Upper lobe of left lung (tissue), 4 donors: ENCODE results near the gene SFT2D1.

Experiments
- EP300 ChIP-seq, 4 donors: sonication (generic); formaldehyde crosslinking; IDR thresholded peaks; one replicate each; pipeline ENCODE4 v1.5.1; 2017; ENCODE audit warnings: antibody characterized with exemption in 4 of 4, control low read depth in 2 of 4
- POLR2A ChIP-seq, 4 donors: fragments of 450-650 bp; IDR thresholded peaks; one replicate each; pipeline ENCODE4 v1.5.1; 2016 to 2017; ENCODE audit warnings: antibody characterized with exemption in 4 of 4, mild to moderate bottlenecking in 2 of 4
- TF ChIP-seq, protein P1 (sequence below), 6 experiments: fragments of 450-650 bp in 4 of 6; fragments of 200-600 bp in 2 of 6; sonication (generic) in 2 of 6; IDR thresholded peaks; one replicate each; pipeline ENCODE4 v1.5.1; 2016 to 2019; ENCODE audit warnings: antibody characterized with exemption in 6 of 6

DNA sequence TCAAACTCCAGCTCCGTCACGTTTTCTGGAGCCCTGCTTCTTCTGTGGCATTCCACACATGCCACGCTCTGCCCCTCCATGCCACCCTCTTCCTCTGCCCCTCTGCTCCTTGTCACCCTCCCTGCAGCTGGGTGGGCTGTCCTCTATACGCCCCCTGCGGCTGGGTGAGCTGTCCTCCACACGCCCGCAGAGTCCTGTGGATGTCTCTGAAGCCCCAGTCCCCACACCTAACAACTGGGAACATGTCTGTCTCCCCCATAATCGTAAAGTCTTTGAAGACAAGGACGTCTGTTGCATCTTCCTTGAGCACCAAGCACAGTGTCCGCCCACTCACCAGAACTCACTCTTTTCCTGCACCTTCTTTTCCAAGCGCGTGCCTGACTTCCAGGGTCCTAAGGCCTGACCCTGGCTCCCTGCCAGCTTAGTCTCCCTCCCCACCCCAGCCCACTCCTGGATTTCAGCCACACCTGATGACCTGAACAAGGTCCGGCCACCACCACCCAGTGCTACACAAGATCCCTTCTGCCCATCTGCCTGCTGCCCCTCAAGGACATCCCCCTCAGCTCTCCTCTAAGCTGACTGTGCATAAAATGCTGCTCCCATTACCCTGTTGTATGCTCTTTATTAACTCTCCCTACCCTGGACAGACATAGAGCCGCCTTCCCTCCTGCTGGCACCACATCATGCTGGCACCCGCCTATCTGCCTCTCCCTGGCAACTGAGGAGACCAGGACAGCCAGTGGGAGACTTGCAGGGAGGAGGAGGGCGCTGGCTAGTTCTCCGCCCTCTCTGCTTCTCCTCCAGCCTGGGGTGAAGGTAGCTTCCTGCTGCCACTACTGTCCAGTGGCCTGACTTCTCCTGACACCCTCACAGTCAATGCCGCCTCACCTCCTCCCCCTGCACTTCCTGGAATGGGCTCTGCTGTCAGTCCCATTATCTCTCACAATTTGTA lies 23.4 kb downstream of the SFT2D1 start:
- TF ChIP-seq, protein P1, sequence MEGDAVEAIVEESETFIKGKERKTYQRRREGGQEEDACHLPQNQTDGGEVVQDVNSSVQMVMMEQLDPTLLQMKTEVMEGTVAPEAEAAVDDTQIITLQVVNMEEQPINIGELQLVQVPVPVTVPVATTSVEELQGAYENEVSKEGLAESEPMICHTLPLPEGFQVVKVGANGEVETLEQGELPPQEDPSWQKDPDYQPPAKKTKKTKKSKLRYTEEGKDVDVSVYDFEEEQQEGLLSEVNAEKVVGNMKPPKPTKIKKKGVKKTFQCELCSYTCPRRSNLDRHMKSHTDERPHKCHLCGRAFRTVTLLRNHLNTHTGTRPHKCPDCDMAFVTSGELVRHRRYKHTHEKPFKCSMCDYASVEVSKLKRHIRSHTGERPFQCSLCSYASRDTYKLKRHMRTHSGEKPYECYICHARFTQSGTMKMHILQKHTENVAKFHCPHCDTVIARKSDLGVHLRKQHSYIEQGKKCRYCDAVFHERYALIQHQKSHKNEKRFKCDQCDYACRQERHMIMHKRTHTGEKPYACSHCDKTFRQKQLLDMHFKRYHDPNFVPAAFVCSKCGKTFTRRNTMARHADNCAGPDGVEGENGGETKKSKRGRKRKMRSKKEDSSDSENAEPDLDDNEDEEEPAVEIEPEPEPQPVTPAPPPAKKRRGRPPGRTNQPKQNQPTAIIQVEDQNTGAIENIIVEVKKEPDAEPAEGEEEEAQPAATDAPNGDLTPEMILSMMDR (IDR thresholded peaks at IDR 0.05), result no peak
- TF ChIP-seq EP300 (IDR thresholded peaks at IDR 0.05) (no peak), POLR2A (IDR thresholded peaks at IDR 0.05) (no peak)
